ENCODE measurements around the gene FAM111B. TPM values are rescaled to one million over a fixed set of nuclear protein-coding genes. Genes with fewer than 3 reads are reported as not detected.

The FAM111B gene
- polyA plus RNA-seq, 3 donors = 8.8 to 17.3 (median 16.2) TPM

Other genes starting within 250 kb of the FAM111B start
- gene GLYATL1, start 167.7 kb upstream of the FAM111B start, polyA plus RNA-seq (ENCODE audit: insufficient read length in 3 of 3) = 100 to 1,000 TPM; 149 to 193 (median 171) TPM
- gene GLYATL1B, start 20.9 kb upstream of the FAM111B start, polyA plus RNA-seq (ENCODE audit: insufficient read length in 3 of 3) = under 1 TPM in 1 of 3 donors, not detected in 2; 0.17 TPM
- gene FAM111A, start 35.6 kb downstream of the FAM111B start, polyA plus RNA-seq (ENCODE audit: insufficient read length in 3 of 3) = 10 to 100 TPM; 48.7 to 87.6 (median 62.7) TPM
- gene DTX4, start 64.9 kb downstream of the FAM111B start, polyA plus RNA-seq (ENCODE audit: insufficient read length in 3 of 3) = 10 to 100 TPM; 41.3 to 62.1 (median 45.8) TPM
- 1 to 10 TPM; 8.5 to 9.3 (median 9.0) TPM for gene MPEG1, start 105.7 kb downstream of the FAM111B start, polyA plus RNA-seq (ENCODE audit: insufficient read length in 3 of 3)